CD8-positive, alpha-beta memory T cell (primary cell): Measurements from ENCODE around the gene S100PBP. TPM values are rescaled to one million over a fixed set of nuclear protein-coding genes. Genes with fewer than 3 reads are reported as not detected.
"Not testable (repeated sequence)": the region's sequence is repeated elsewhere in the genome, so short reads cannot be mapped to it uniquely, and the experiment has no call there.

Experiments used
- CTCF ChIA-PET: fragments of 350-600 bp; sonication (Branson Sonifier 250); formaldehyde crosslinking; loops from one replicate; lab custom pipeline; 2021; ENCODE audit warnings: antibody characterized with exemption; lab: Charles Lee
- POLR2A ChIA-PET: fragments of 350-600 bp; sonication (Branson Sonifier 250); formaldehyde crosslinking; loops from one replicate; lab custom pipeline; 2021; ENCODE audit warnings: antibody characterized with exemption; lab: Charles Lee
- DNase-seq, 5 donors: peaks; one replicate each; pipeline versions ENCODE4 v3.0.0 to v3.0.0-alpha.2; 2020 to 2022; ENCODE audit warnings: mixed read lengths in 1 of 5
- H3K27ac ChIP-seq: one replicate; pipeline ENCODE4 v1.7.0; 2013; ENCODE audit warnings: low read depth, mild to moderate bottlenecking, low read length, moderate library complexity
- H3K27me3 ChIP-seq: 2 replicates; pipeline ENCODE4 v1.7.0; 2013; ENCODE audit warnings: low read length, mild to moderate bottlenecking; ENCODE audit not compliant: insufficient read depth, poor library complexity, severe bottlenecking
- H3K36me3 ChIP-seq: 2 replicates; pipeline ENCODE4 v1.7.0; 2013; ENCODE audit warnings: mild to moderate bottlenecking, low read length, moderate library complexity; ENCODE audit not compliant: insufficient read depth
- H3K4me1 ChIP-seq: 2 replicates; pipeline ENCODE4 v1.7.0; 2013; ENCODE audit warnings: mild to moderate bottlenecking, low read length, moderate library complexity; ENCODE audit not compliant: insufficient read depth
- H3K4me3 ChIP-seq: 2 replicates; pipeline ENCODE4 v1.7.0; 2013; ENCODE audit warnings: mild to moderate bottlenecking, low read length
- H3K9me3 ChIP-seq: 2 replicates; pipeline ENCODE4 v1.7.0; 2013; ENCODE audit warnings: mild to moderate bottlenecking, low read length
- H3K27ac Mint-ChIP-seq, 8 donors: one replicate each; pipeline ENCODE4 v1.8.0; 2020 to 2021; ENCODE audit warnings: mixed read lengths in 8 of 8, mild to moderate bottlenecking in 6 of 8, inconsistent platforms in 3 of 8, moderate library complexity in 3 of 8
- H3K27me3 Mint-ChIP-seq, 2 donors: one replicate each; pipeline ENCODE4 v1.8.0; 2020 to 2021; ENCODE audit warnings: mixed read lengths in 2 of 2, mild to moderate bottlenecking in 1 of 2, moderate library complexity in 1 of 2
- H3K36me3 Mint-ChIP-seq, 3 donors: one replicate each; pipeline ENCODE4 v1.8.0; 2020 to 2021; ENCODE audit warnings: mixed read lengths in 3 of 3, inconsistent platforms in 1 of 3, mild to moderate bottlenecking in 1 of 3
- H3K4me1 Mint-ChIP-seq, 3 donors: one replicate each; pipeline ENCODE4 v1.8.0; 2020 to 2021; ENCODE audit warnings: mixed read lengths in 3 of 3, inconsistent platforms in 1 of 3, mild to moderate bottlenecking in 1 of 3
- H3K4me3 Mint-ChIP-seq, 7 donors: one replicate each; pipeline ENCODE4 v1.8.0; 2020 to 2021; ENCODE audit warnings: mixed read lengths in 7 of 7, mild to moderate bottlenecking in 6 of 7, moderate library complexity in 4 of 7, inconsistent platforms in 2 of 7
- H3K9me3 Mint-ChIP-seq, 5 donors: one replicate each; pipeline ENCODE4 v1.8.0; 2020 to 2022; ENCODE audit warnings: mixed read lengths in 5 of 5, mild to moderate bottlenecking in 3 of 5, moderate library complexity in 2 of 5, inconsistent platforms in 1 of 5
- polyA plus RNA-seq: library from polyadenylated mRNA; unstranded; fragments of 300-500 nt; fragmentation: Illumina TruSeq; gene quantifications from one replicate; pipeline ENCODE4 v1.2.3, GENCODE V29; 2021
- total RNA-seq, 2 experiments: library from RNA; stranded (reverse); gene quantifications; one replicate each; pipeline ENCODE4 v1.2.3, GENCODE V29; 2021

Gene S100PBP
- total and polyA plus RNA-seq, 3 experiments from 2014 or later = 17.3 to 30.6 (median 28.6) TPM

DNA sequence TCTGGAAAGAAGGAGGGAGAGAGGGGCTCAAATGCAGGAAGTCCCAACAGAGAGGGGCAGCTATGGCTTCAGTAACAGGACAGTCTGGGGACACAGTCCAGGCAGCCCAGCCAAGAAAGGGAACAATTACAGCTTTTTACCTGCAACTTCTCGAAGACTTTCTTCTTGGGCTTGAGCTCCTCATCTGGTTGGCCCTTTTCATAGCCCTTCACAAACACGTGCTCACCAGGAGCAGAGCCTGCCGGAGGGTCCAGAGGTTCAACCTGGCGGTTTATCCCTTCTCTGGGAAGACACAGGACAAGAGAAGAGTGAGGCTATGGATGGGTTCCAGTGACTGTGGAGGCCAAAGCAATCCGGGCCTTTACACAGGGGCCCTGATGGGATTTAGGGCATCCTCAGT lies 38.2 kb upstream of the S100PBP start:
- Histone ChIP-seq H3K4me3 (no peak overlapping the region), H3K9me3 (no peaks in the 10 kb centered on the region), H3K4me1 (no peaks in the 10 kb centered on the region), H3K27ac (no peak overlapping the region), H3K27me3 (no peaks in the 10 kb centered on the region), H3K36me3 (peaks cover 43% of the 10 kb centered on the region)
- no peak overlapping the region for H3K4me3 Mint-ChIP-seq
- ChIA-PET CTCF (interaction anchor here (1.9 kb wide), 1 partner anchor 67 kb away, joined by 4 read pairs; no protein-coding TSS in a partner anchor), POLR2A (no interaction called here)
- DNase-seq = no peak
- peaks cover 2 to 6% (median 2%) of the 10 kb centered on the region in 3 donors for H3K4me1 Mint-ChIP-seq
- H3K36me3 Mint-ChIP-seq = peaks cover 1 to 92% (median 21%) of the 10 kb centered on the region in 3 donors
- no peaks in the 10 kb centered on the region for H3K9me3 Mint-ChIP-seq
- H3K27ac Mint-ChIP-seq = peak overlapping the region in 2 of 8 donors; percentile 32 to 72
- no peaks in the 10 kb centered on the region for H3K27me3 Mint-ChIP-seq

DNA sequence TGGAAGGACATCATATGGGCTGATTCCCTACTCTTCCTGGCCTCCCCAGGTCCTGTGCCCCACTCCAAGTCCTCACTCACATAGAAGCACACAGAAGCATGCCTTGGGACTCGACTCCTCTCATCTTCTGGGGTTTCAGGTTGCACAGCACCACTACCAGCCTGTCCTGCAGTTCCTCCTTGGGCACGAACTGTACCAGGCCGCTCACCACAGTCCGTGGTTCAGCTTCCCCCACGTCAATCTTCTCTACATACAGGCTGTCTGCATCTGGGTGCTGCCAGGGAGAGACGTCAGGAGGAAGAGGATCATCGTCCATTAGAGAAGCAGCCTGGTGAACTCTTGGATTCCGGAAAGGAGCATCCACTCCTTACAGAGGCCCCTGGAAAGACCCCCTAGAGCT lies 37.4 kb upstream of the S100PBP start:
- Mint-ChIP-seq H3K4me1 (peaks cover 0 to 4% (median 4%) of the 10 kb centered on the region in 3 donors), H3K9me3 (no peaks in the 10 kb centered on the region), H3K27me3 (no peaks in the 10 kb centered on the region), H3K4me3 (no peak overlapping the region), H3K27ac (peak overlapping the region in 2 of 8 donors; percentile 32 to 36), H3K36me3 (peaks cover 7 to 92% (median 25%) of the 10 kb centered on the region in 3 donors)
- no peak for DNase-seq
- Histone ChIP-seq H3K36me3 (peaks cover 47% of the 10 kb centered on the region), H3K9me3 (no peaks in the 10 kb centered on the region), H3K4me3 (no peak overlapping the region), H3K27me3 (no peaks in the 10 kb centered on the region), H3K4me1 (no peaks in the 10 kb centered on the region), H3K27ac (no peak overlapping the region)
- ChIA-PET POLR2A (no interaction called here), CTCF (interaction anchor here (1.9 kb wide), 1 partner anchor 68 kb away, joined by 4 read pairs; no protein-coding TSS in a partner anchor)

DNA sequence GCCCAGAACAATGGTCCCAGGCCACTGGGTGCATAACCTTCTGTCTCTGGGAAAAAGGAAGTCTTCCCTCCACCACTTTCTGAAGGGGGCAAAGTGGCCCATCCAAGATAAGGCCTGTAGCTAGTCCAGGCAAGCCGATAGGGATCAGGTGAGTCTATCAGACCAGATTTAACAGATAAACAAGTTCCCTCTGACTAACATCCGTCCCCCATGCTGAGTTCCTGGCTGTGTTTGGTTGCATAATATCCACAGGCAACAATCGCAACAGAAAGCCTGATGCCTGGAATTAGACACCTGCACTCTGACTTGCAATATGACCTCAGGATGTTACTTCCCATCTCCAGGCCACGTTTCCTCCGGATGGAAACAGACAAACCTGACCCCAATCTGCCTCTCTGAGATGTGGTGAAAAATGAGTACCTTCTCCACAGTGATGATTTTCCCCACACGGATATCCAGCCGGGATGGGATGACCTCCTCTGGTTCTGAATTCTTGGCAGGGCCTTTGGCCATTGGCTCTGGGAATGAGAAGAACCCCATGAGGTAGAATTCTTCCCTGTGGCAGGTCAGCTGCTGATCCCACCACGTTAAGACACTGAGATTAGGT lies 36.7 kb upstream of the S100PBP start:
- peaks cover 7 to 88% (median 22%) of the 10 kb centered on the region in 3 donors for H3K36me3 Mint-ChIP-seq

DNA sequence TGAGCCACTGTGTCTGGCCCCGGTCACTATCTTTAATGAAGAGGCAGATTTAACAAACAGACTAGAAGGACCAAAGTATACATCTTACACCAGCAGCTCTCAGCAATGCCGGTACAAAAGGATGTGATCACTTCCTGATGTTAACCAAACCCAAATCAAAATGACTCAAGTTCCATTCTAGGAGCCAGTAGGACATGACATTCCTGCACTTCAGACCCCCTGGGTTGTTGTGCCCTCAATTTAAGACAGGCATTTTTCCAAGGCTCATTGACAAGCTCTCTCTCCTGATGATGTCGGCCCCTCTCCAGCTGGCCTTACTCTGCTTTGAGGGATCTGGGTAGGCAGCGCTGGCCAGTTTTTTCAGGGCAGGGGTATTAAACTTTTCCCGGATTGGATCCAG lies 35.4 kb upstream of the S100PBP start:
- DNase-seq = no peak
- H3K4me1 Mint-ChIP-seq = peaks cover 7 to 9% (median 7%) of the 10 kb centered on the region in 3 donors
- peaks cover 7 to 88% (median 23%) of the 10 kb centered on the region in 3 donors for H3K36me3 Mint-ChIP-seq
- Histone ChIP-seq H3K4me3 (no peak overlapping the region), H3K36me3 (peaks cover 54% of the 10 kb centered on the region), H3K27me3 (no peaks in the 10 kb centered on the region), H3K9me3 (no peaks in the 10 kb centered on the region), H3K4me1 (no peaks in the 10 kb centered on the region), H3K27ac (no peak overlapping the region)
- ChIA-PET CTCF (interaction anchor here (1.3 kb wide), 1 partner anchor 9 kb away, joined by 8 read pairs; no protein-coding TSS in a partner anchor), POLR2A (no interaction called here)
- no peaks in the 10 kb centered on the region for H3K27me3 Mint-ChIP-seq
- H3K9me3 Mint-ChIP-seq = no peaks in the 10 kb centered on the region
- H3K4me3 Mint-ChIP-seq = no peak overlapping the region
- H3K27ac Mint-ChIP-seq = peak overlapping the region in 2 of 8 donors; percentile 34 to 43

More for the DNA sequence above, 36.7 kb upstream of the S100PBP start:
- ChIA-PET POLR2A (no interaction called here), CTCF (interaction anchor here (1.1 to 1.9 kb wide), 2 partner anchors 18 to 69 kb away, joined by 3 to 4 read pairs; no protein-coding TSS in a partner anchor)
- H3K4me3 Mint-ChIP-seq = no peak overlapping the region
- H3K9me3 Mint-ChIP-seq = no peaks in the 10 kb centered on the region
- DNase-seq = no peak
- no peaks in the 10 kb centered on the region for H3K27me3 Mint-ChIP-seq
- Histone ChIP-seq H3K27me3 (no peaks in the 10 kb centered on the region), H3K36me3 (peaks cover 47% of the 10 kb centered on the region), H3K4me1 (no peaks in the 10 kb centered on the region), H3K9me3 (no peaks in the 10 kb centered on the region), H3K27ac (no peak overlapping the region), H3K4me3 (no peak overlapping the region)
- H3K27ac Mint-ChIP-seq = no peak overlapping the region
- H3K4me1 Mint-ChIP-seq = peaks cover 0 to 4% (median 2%) of the 10 kb centered on the region in 3 donors

DNA sequence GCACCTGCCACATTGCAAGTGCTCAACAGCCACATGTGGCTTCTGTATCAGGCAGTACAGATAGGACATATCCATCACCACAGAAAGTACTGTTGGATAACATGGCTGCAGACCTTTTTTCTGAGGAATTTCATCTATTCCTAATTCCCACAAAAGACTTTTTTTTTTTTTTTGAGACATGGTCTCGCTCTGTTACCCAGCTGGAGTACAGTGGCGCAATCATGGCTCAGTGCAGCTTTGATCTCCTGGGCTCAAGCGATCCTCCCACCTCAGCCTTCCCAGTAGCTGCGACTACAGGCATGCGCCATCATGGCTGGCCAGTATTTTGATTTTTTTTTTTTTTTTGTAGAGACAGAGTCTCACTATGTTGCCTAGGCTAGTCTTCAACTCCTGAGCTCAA lies 33.6 kb upstream of the S100PBP start:
- no peak for DNase-seq
- Histone ChIP-seq H3K36me3 (peaks cover 56% of the 10 kb centered on the region), H3K27ac (no peak overlapping the region), H3K27me3 (no peaks in the 10 kb centered on the region), H3K4me3 (no peak overlapping the region), H3K4me1 (no peaks in the 10 kb centered on the region), H3K9me3 (no peaks in the 10 kb centered on the region)
- Mint-ChIP-seq H3K4me1 (peaks cover 7 to 10% (median 9%) of the 10 kb centered on the region in 3 donors), H3K9me3 (no peaks in the 10 kb centered on the region), H3K27ac (peak overlapping the region in 2 of 8 donors; percentile 49 to 90), H3K4me3 (no peak overlapping the region), H3K27me3 (no peaks in the 10 kb centered on the region), H3K36me3 (peaks cover 7 to 81% (median 21%) of the 10 kb centered on the region in 3 donors)
- ChIA-PET POLR2A (no interaction called here), CTCF (interaction anchor here (1.0 to 1.6 kb wide), 3 partner anchors 10 to 72 kb away, joined by 3 to 5 read pairs (median 4); no protein-coding TSS in a partner anchor)

DNA sequence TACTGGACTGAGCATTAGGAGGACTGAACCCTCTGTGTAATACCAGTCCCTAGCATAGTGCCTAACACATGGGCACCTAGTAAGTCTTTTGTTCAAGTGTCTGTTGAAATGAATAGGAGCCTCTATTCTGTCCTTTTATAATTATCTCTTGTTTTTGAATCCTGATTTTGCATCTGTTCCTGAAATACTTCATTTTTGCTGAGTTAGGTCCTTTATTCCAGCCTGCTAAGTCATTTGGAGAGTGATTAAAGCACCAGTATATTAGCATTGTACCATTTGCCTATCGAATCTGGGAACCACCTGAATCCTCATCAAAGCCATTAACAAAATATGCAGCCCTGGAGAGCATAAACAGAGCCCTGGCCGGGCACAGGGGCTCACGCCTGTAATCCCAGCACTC lies 32.6 kb upstream of the S100PBP start:
- H3K4me3 ChIP-seq = no peak overlapping the region
- DNase-seq = no peak
- no peaks in the 10 kb centered on the region for H3K4me1 ChIP-seq
- peaks cover 7 to 10% (median 9%) of the 10 kb centered on the region in 3 donors for H3K4me1 Mint-ChIP-seq
- no peaks in the 10 kb centered on the region for H3K27me3 ChIP-seq
- ChIA-PET CTCF (interaction anchor here (1.6 kb wide), 1 partner anchor 38 kb away, joined by 4 read pairs; no protein-coding TSS in a partner anchor), POLR2A (no interaction called here)
- H3K36me3 Mint-ChIP-seq = peaks cover 7 to 74% (median 18%) of the 10 kb centered on the region in 3 donors
- peaks cover 53% of the 10 kb centered on the region for H3K36me3 ChIP-seq
- H3K9me3 Mint-ChIP-seq = no peaks in the 10 kb centered on the region
- H3K4me3 Mint-ChIP-seq = no peak overlapping the region
- no peaks in the 10 kb centered on the region for H3K27me3 Mint-ChIP-seq
- no peak overlapping the region for H3K27ac ChIP-seq
- peak overlapping the region in 4 of 8 donors; percentile 14 to 81 (median 61) for H3K27ac Mint-ChIP-seq
- no peaks in the 10 kb centered on the region for H3K9me3 ChIP-seq

DNA sequence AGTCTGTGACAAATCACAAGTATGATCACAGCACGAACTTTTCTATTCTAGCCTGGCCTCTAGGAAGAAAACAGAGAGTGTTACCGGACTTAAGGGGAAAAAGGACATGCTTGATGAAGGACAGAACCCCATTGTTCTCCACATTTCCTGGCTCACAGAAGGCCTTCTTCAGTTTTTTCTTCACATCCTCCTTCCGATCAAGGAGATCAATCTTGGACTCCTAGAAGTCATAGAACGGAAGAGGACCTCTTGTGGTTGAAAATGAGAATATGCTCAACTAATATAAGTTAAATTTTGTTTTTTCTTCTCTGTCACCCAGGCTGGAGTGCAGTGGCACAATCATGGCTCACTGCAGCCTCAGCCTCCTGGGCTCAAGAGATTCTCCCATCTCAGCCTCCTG lies 30.6 kb upstream of the S100PBP start:
- Mint-ChIP-seq H3K27ac (peak overlapping the region in 4 of 8 donors; percentile 17 to 82 (median 56)), H3K27me3 (no peaks in the 10 kb centered on the region), H3K36me3 (peaks cover 10 to 66% (median 13%) of the 10 kb centered on the region in 3 donors), H3K4me1 (peaks cover 10 to 15% (median 12%) of the 10 kb centered on the region in 3 donors), H3K9me3 (no peaks in the 10 kb centered on the region), H3K4me3 (no peak overlapping the region)
- DNase-seq = no peak
- H3K27me3 ChIP-seq = no peaks in the 10 kb centered on the region
- POLR2A ChIA-PET = no interaction called here
- no peak overlapping the region for H3K27ac ChIP-seq
- no peak overlapping the region for H3K4me3 ChIP-seq
- CTCF ChIA-PET = interaction anchor here (1.2 to 1.4 kb wide), 2 partner anchors 14 to 75 kb away, joined by 5 read pairs; no protein-coding TSS in a partner anchor
- H3K9me3 ChIP-seq = no peaks in the 10 kb centered on the region
- no peaks in the 10 kb centered on the region for H3K4me1 ChIP-seq
- peaks cover 49% of the 10 kb centered on the region for H3K36me3 ChIP-seq

DNA sequence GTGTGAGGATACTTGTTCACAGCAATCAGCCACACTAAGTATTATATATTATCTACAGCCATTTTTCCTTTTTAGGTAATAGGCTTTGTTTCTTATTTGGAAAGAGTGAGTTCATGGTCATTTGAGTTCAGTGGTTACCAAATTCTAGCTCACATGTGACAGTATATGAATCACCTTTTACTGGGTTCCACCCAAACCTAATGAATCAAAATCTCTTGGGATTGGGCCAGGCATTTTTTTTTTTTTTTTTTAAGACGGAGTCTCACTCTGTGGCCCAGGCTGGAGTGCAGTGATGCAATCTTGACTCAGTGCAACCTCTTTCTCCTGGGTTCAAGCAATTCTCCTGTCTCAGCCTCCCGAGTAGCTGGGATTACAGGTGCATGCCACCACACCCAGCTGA lies 28.1 kb upstream of the S100PBP start:
- CTCF ChIA-PET = interaction anchor here (0.7 to 1.9 kb wide), 2 partner anchors 16 to 61 kb away, joined by 3 to 9 read pairs; no protein-coding TSS in a partner anchor
- H3K27ac ChIP-seq, H3K4me3 ChIP-seq, DNase-seq, H3K27me3 ChIP-seq, H3K9me3 Mint-ChIP-seq, H3K27me3 Mint-ChIP-seq, POLR2A ChIA-PET, H3K9me3 ChIP-seq, H3K4me1 ChIP-seq: not testable (repeated sequence)
- Mint-ChIP-seq H3K4me1 (peaks cover 27 to 31% (median 28%) of the 10 kb centered on the region in 3 donors), H3K4me3 (peak overlapping the region in 1 of 7 donors; percentile 69), H3K27ac (peak overlapping the region in 1 of 8 donors; percentile 96), H3K36me3 (peaks cover 17 to 58% (median 19%) of the 10 kb centered on the region in 3 donors)
- H3K36me3 ChIP-seq = peaks cover 33% of the 10 kb centered on the region
